Measurements from ENCODE around the gene CYP11A1.

CYP11A1 gene

GRCh38 chr15:74332611-74333010 is 34.8 kb downstream of the CYP11A1 start:
- no peaks in the 10 kb centered on the region for H3K27me3 ChIP-seq (ENCODE audit: insufficient read depth, poor library complexity, severe bottlenecking)
- ATAC-seq (ENCODE audit: low read depth): no peak

GRCh38 chr15:74332011-74332410 is 35.4 kb downstream of the CYP11A1 start:
- Histone ChIP-seq H3K27me3 (ENCODE audit: insufficient read depth, poor library complexity, severe bottlenecking) (no peaks in the 10 kb centered on the region), H3K4me3 (ENCODE audit: severe bottlenecking) (no peak overlapping the region), H3K9me3 (ENCODE audit: severe bottlenecking) (no peaks in the 10 kb centered on the region), H3K36me3 (ENCODE audit: low read depth) (no peaks in the 10 kb centered on the region), H3K27ac (ENCODE audit: poor library complexity, severe bottlenecking) (no peak overlapping the region), H3K4me1 (ENCODE audit: insufficient read depth, poor library complexity, severe bottlenecking) (no peaks in the 10 kb centered on the region)
- TF ChIP-seq CTCF (IDR thresholded peaks at IDR 0.05; ENCODE audit: poor library complexity, severe bottlenecking): no peak
- DNase-seq (ENCODE audit: low spot score): no peak
- no peak for ATAC-seq (ENCODE audit: low read depth)

More at GRCh38 chr15:74332611-74333010, 34.8 kb downstream of the CYP11A1 start:
- Histone ChIP-seq H3K36me3 (ENCODE audit: low read depth) (no peaks in the 10 kb centered on the region), H3K9me3 (ENCODE audit: severe bottlenecking) (no peaks in the 10 kb centered on the region), H3K4me3 (ENCODE audit: severe bottlenecking) (no peak overlapping the region), H3K27ac (ENCODE audit: poor library complexity, severe bottlenecking) (no peak overlapping the region), H3K4me1 (ENCODE audit: insufficient read depth, poor library complexity, severe bottlenecking) (no peaks in the 10 kb centered on the region)
- DNase-seq (ENCODE audit: low spot score): no peak
- TF ChIP-seq CTCF (IDR thresholded peaks at IDR 0.05; ENCODE audit: poor library complexity, severe bottlenecking): no peak

- Histone ChIP-seq H3K4me1 (ENCODE audit: insufficient read depth, poor library complexity, severe bottlenecking) (no peaks in the 10 kb centered on the region), H3K4me3 (ENCODE audit: severe bottlenecking) (no peak overlapping the region), H3K36me3 (ENCODE audit: low read depth) (no peaks in the 10 kb centered on the region), H3K27me3 (ENCODE audit: insufficient read depth, poor library complexity, severe bottlenecking) (no peaks in the 10 kb centered on the region), H3K27ac (ENCODE audit: poor library complexity, severe bottlenecking) (no peak overlapping the region), H3K9me3 (ENCODE audit: severe bottlenecking) (no peaks in the 10 kb centered on the region)
- DNase-seq (ENCODE audit: low spot score) (no peak), ATAC-seq (ENCODE audit: low read depth) (no peak; the same call in 2 of the 3 replicates)
- no peak for TF ChIP-seq CTCF (IDR thresholded peaks at IDR 0.05; ENCODE audit: poor library complexity, severe bottlenecking)
Observed at GRCh38 chr15:74330861-74331408, 36.5 kb downstream of the CYP11A1 start.

GRCh38 chr15:74328331-74329056 is 39.0 kb downstream of the CYP11A1 start:
- DNase-seq (ENCODE audit: low spot score) (no peak), ATAC-seq (ENCODE audit: low read depth) (no peak)
- no peaks in the 10 kb centered on the region for H3K36me3 ChIP-seq (ENCODE audit: low read depth)
- no peaks in the 10 kb centered on the region for H3K9me3 ChIP-seq (ENCODE audit: severe bottlenecking)
- H3K27me3 ChIP-seq (ENCODE audit: insufficient read depth, poor library complexity, severe bottlenecking): no peaks in the 10 kb centered on the region
- no peaks in the 10 kb centered on the region for H3K4me1 ChIP-seq (ENCODE audit: insufficient read depth, poor library complexity, severe bottlenecking)
- H3K4me3 ChIP-seq (ENCODE audit: severe bottlenecking): no peak overlapping the region
- TF ChIP-seq CTCF (IDR thresholded peaks at IDR 0.05; ENCODE audit: poor library complexity, severe bottlenecking): no peak
- H3K27ac ChIP-seq (ENCODE audit: poor library complexity, severe bottlenecking): no peak overlapping the region

GRCh38 chr15:74327756-74328155 is 39.7 kb downstream of the CYP11A1 start:
- Histone ChIP-seq H3K27ac (ENCODE audit: poor library complexity, severe bottlenecking) (no peak overlapping the region), H3K4me1 (ENCODE audit: insufficient read depth, poor library complexity, severe bottlenecking) (no peaks in the 10 kb centered on the region), H3K27me3 (ENCODE audit: insufficient read depth, poor library complexity, severe bottlenecking) (no peaks in the 10 kb centered on the region), H3K9me3 (ENCODE audit: severe bottlenecking) (no peaks in the 10 kb centered on the region), H3K4me3 (ENCODE audit: severe bottlenecking) (no peak overlapping the region), H3K36me3 (ENCODE audit: low read depth) (no peaks in the 10 kb centered on the region)
- no peak for DNase-seq (ENCODE audit: low spot score)
- no peak for ATAC-seq (ENCODE audit: low read depth)
- no peak for TF ChIP-seq CTCF (IDR thresholded peaks at IDR 0.05; ENCODE audit: poor library complexity, severe bottlenecking)
